CD4-positive, alpha-beta T cell treated with Interleukin-2 at 100 ng/mL for 4 hours (primary cell): ENCODE measurements around the gene FAM13B.
"Not testable (repeated sequence)": the region's sequence is repeated elsewhere in the genome, so short reads cannot be mapped to it uniquely, and the experiment has no call there.

Experiments
- DNase-seq: peaks from one replicate; pipeline ENCODE4 v3.0.0-alpha.2; 2020; ENCODE audit warnings: low spot score

Gene FAM13B

GRCh38 chr5:138033907-138034306 is 1.0 kb upstream of the FAM13B start:
- DNase-seq = no peak

DNA sequence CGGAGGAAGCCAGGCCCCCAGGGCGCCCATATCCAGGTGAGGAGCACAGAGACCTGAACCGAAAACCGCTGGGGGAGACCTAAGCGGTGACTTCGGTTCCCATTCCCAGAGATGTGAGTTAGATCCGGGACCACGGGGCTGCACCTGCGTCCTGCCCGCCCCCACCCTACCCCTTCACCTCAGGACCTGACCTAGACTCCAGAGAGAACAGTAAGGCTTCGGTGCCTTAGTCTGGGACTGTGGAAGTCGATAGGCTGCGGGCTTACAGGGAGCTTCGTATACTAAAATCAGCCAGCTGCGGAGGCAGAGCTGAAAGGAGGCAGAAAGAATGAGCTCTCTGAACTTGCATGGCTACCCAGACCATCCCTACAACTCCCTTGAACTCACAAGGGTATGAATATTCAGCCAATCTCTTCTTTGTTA is 518 bp upstream of the FAM13B start:
- no peak for DNase-seq

- peak; percentile 66 for DNase-seq
These were observed 779 bp downstream of the FAM13B start for GRCh38 chr5:138032028-138032571.

DNA sequence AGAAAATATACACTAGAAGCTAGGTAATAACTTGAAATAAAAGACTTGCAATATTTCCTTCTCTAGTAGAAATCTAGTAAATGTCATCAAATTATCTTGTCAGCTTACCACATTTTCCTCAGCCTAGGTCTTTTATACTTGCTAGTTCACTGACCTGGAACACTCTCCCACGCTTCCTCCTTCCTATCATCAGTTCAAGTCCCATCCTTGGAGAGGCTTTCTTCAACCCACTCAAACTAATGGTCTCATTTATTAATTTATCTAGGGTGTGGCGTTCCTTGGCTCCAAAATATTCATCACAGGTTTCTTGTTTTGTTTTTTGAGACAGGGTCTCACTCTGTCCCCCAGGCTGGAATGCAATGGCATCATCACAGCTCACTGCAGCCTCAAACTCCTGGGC is 2.9 kb downstream of the FAM13B start:
- no peak for DNase-seq

DNA sequence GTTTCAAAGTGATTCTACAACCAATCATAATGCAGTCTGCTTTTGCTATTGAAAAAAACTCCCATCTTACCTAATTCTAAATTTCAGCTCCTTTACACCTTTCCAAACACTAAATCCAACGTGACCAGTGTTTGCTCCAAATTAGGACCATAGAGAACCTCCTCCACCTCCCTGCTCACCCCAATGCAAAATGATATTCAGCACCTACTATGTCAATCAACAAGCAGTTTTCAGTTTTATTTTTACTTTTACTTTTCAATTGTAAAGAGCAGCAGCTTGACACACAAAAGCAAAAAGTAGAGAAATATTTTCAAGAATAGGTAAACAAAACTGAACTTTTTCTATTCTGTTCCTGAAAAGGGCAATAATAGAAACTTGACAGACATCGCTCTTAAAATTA is 3.4 kb downstream of the FAM13B start:
- no peak for DNase-seq

- no peak for DNase-seq
These were observed 3.9 kb downstream of the FAM13B start for GRCh38 chr5:138028971-138029365.

GRCh38 chr5:138028262-138028970 is 4.5 kb downstream of the FAM13B start:
- not testable (repeated sequence) for DNase-seq

GRCh38 chr5:138026793-138027192 is 6.1 kb downstream of the FAM13B start:
- DNase-seq = not testable (repeated sequence)

- DNase-seq = no peak
These were observed 7.6 kb downstream of the FAM13B start for GRCh38 chr5:138025285-138025684.

DNA sequence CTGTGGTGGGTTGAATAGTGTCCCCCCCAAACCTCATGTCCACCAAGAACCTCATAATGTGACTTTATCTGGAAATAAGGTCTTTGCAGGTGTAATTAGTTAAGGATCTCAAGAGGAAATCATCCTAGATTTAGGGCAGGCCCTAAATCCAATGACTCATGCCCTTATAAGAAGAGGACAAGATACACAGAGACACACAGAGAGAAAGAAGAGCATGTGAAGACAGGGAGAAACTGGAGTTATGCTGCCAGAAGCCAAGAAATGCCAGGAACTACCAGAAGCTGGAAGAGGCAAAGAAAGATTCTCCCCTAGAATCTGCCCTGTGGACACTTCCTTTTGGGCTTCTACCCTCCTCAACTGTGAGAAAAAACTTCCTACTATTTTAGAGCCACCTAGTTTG is 8.8 kb downstream of the FAM13B start:
- DNase-seq = no peak

DNA sequence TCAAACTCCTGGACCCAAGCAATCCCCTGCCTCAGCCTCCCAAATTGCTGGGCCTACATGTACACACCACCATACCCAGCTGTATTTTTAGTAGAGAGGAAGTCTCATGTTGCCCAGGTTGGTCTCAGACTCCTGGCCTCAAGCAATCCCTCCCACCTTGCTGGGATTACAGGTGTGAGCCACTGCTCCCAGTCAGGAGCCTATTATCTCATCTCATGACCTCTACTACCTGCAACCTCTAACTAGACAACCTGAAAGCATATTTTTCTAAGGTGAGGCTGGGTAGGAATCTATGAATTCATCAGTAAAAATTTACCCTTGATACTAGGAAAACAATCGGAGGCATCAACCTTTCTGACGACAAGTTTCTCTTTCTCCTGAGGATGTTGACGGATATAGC is 10.0 kb downstream of the FAM13B start:
- no peak for DNase-seq

GRCh38 chr5:138021771-138022170 is 11.1 kb downstream of the FAM13B start:
- no peak for DNase-seq

DNA sequence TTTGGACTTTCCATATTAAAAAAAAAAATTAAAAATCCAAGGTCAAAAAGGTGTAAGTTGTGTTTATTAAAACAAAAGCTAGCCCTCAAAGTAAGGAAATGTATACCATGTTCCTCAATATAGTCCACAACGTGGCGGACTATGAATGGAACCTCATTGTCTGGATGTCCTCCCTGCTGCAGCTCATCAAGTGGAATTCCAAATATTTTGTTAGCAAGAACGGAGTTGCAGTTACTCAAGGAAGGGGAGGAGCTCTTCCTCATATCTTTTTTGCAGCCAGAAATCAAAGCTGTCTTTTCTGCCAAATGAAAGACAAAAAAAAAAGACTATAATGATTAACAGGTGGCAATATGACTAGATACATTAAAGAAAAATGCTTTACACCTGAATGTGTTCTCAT is 14.0 kb downstream of the FAM13B start:
- DNase-seq = no peak

DNA sequence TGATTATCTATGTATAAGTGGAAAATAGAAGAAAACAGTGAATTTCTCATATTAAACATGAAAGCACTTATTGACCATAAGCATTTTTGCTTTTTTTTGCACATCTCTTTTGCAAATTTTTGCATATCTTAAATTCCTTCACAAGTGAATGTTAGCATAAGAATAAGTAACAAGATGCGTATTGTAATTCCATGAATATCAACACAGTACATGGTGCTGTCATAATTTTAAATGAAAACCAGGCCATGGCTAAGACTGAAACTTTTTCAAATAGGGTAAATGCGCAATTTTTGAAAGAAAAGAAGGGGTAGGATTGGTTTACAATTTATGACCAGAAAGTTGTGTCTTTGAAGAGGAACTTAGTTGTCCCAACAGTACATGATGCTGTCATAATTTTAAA is 17.0 kb downstream of the FAM13B start:
- DNase-seq = no peak

DNA sequence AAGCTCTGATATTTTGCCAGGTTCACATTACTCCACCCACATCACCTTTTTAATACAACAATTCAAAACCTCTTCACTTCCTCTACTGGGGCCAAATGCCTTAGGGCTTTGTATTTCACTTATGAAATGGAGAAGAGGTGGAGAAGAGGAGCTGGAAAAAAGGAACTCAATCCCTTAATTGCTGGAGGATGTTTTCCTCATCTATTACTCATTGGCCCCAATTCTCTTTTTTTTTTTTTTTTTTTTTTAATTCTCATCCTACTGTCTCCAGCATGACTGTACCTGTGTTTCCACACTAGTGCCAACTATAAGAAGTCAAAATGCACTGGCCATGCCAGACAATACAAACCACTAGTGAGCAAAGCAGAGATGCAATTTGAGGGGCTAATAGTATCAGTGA is 20.9 kb downstream of the FAM13B start:
- DNase-seq = no peak

GRCh38 chr5:138000102-138000723 is 32.7 kb downstream of the FAM13B start:
- DNase-seq = no peak

DNA sequence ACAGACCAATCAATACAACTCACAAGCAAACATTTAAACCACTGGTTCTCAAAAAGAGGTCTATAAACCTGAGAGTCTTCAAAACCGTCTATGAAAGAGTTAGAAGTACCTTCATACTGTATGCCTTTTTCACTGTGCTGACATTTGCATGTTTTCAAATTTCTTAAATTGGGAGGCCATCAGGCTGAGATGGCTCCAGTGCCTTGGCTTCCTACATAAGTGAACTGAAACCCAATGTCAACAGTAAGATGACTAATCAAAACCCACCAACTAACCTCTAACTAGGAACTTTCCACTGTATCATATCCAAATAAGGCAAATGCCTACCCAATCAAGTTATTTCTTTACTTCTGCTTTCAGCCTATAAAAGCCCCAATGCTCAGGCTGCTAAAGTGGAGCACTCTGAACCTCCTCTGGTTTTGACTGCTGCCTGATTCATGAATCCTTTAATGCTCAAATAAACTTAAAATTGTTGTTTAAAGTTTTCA is 35.1 kb downstream of the FAM13B start:
- DNase-seq = peak; percentile 1

GRCh38 chr5:137995749-137996128 is 37.1 kb downstream of the FAM13B start:
- no peak for DNase-seq

- DNase-seq = no peak
These were observed 37.7 kb downstream of the FAM13B start for GRCh38 chr5:137995077-137995748.

GRCh38 chr5:137994556-137994955 is 38.3 kb downstream of the FAM13B start:
- no peak for DNase-seq

DNA sequence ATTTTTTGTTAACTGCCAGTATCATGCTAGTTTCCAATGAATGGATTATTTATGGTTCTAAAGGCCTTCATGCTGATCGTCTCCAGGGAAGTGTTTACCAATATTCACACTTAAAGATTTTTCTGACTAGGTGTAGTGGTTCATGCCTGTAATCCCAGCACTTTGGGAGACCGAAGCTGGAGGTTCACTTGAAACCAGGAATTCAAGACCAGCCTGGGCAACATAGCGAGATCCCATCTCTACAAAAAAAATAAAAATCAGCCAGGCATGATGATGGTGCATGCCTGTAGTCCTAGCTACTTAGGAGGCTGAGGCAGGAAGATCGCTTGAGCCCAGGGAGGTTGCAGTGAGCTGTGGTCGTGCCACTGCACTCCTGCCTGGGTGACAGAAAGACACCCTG is 43.5 kb downstream of the FAM13B start:
- no peak for DNase-seq

DNA sequence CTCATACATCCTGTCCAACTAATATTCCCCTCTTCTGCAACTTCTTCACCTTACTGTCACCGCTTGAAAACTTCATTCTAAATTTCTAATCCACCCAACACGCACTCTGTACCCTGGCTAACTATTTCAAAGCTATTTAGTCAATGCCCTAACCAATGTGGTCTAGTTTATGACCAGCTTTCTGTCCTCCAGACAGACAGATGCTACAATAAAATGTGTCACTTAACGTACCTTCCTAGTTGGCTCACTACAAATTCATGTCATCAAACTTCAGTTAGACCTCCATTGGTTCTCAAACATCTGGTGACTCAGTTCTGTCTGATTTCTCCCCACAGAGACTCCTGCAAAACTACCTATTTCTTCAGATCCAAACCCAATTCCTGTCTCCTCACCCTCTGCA is 57.7 kb downstream of the FAM13B start:
- no peak for DNase-seq

GRCh38 chr5:137970384-137970783 is 62.5 kb downstream of the FAM13B start:
- DNase-seq = not testable (repeated sequence)
